Fibroblast of skin of right biceps (primary cell): ENCODE results near the gene IFFO2.

Experiments
- DNase-seq: peaks from one replicate; pipeline ENCODE4 v3.0.0-alpha.2; 2013

IFFO2 gene

DNA sequence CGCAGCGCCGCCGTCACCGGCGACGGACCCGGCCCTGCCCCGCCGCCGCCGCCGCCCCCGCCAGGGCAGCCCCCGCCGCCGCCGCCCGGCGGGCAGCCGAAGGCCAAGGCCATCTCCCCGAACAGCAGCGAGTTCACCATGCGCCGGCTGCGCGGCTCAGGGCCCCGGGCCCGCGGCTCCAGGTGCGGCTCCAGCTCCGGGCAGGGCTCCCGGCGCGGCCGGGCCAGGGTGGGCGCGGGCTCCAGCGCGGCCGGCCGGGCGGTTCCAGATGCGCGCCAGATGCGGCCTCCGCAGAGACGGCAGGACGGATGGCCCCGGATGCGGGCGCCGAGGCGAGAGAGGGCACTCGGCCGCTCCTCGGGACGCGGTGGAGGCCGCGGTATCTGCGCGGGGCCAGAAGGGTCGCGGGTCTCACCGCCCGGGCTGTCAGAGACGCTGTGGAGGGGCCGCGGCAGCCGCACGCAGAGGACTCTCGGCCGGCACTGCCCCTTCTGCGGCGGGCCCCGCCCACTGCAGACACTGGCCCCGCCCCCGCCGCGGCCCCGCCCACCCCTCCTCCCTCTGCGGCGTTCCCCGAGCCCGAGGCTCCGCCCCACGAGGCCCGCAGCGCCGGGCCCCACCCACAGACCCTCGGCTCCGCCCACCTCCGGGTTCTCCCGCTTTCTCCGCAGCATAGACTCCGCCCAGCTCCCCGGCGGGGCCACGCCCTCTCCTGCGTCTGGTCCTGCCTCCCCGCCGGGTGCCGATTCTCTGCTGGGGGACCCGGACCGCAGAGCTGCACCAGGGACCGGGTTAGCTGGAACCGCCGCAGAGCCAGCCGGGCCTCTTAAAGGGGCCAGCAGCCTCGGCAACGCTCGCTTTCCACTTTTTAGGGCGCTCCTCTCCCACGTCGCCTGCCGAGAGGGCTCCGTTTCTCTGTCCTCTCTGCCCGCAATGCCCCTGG, at the start of gene IFFO2:
Gene IFFO2, minus strand, starts transcription at position 484 of the 943 bp plus-strand sequence. Its CDS starts 344 bp downstream, at position 140.
- DNase-seq = peak; percentile 95

DNA sequence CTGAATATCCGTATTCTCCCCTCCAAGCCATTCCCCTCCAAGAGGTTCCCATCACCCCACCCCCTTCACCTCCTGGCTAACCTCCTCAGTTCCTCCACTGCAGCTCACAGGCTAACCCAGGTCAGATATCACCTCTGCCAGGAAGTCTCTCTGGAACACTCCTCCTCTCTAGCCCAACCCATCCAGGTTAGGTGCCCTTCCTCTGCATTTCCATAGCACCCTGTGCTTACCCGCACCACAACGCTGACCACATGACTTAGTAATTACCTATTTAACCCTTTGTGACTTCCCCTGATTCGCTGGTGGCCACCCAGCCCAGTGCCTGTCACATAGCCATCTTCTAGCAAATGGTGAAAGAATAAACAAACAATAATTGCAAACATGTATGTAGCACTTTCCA, 49.5 kb upstream of the IFFO2 start:
- DNase-seq = no peak

DNA sequence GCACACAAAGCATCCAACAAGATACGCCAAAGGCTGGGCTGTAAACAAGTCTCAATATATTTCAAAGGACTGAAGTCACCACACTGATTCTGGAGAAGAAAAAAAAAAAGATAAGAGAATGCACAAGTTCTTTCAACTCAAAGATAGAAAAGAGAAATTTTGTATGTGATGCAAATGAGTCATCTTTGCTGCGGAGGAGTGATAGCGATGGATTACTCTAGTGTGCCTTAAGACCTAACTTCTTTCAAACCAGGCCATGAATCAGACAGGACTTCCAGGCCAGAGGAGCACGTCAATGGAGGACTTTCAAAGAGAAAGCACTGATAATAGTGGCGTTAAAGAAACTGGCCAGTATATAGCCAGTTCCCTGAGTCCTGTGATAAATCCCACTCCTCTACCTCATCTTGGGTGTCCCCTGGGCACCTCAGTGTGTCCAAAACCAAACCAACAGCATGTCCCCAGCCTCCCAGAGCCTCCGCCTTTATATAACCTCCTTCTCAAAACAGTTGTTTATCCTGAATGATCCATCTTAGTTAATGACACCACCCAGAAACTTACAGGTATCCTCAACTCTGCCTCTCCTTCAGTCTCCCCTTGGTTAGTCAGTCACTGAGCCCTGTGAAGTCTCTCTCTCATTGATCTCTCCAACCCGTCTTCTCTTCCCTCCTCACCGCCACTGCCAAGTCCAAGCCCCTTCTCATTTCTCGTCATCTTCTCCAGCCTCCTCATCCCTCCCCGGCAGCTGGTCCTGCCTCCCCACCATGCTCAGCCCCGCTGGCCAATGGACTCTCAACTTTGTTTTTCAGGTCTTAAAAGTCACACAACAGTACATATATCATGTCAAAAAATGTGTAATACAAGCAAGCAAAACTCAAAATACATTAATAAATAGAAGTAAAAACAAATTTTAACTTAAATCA, 47.2 kb upstream of the IFFO2 start:
- DNase-seq = peak; percentile 31

DNA sequence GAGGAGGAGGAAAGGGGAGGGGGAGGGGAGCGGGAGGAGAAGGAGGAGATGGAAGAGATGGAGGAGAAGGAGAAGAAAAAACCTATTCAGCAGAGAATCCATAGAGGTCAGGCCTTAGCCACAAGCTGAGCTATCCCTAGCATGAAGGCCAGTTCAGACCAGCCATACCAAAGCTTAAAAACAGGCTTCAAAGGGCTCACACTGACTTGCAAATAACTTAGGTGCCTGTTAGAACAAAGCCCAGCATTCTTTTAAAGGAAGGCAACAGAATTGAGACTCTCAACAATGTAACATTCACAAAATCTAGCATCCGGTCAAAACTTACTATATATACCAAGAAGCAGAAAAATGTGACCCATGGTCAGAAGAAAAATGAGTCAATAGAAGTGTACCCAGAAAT, 43.6 kb upstream of the IFFO2 start:
- DNase-seq = no peak

GRCh38 chr1:18999359-18999758, 42.9 kb upstream of the IFFO2 start:
- peak; percentile 49 for DNase-seq

- peak; percentile 8 for DNase-seq
Observed at GRCh38 chr1:18998016-18998724, 41.7 kb upstream of the IFFO2 start.

DNA sequence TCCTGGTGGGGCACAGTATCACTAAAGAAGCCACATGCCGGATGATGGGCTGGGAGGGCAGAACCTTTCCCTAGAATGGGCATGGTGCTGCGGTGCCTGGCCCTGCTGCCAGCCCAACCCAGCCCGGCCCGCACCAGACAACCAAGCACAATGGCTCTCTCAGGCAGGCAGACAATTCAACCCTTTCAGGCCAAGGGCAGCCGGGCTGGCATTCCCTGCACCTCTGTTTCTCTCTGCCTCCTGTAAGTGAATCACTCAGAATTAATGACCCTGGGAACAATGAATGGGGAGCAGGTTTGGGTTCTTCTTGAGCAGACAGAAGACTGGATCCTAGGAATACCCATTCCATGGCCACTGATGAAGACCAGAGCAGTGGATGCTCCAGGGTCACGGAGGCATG, 41.0 kb upstream of the IFFO2 start:
- no peak for DNase-seq

DNA sequence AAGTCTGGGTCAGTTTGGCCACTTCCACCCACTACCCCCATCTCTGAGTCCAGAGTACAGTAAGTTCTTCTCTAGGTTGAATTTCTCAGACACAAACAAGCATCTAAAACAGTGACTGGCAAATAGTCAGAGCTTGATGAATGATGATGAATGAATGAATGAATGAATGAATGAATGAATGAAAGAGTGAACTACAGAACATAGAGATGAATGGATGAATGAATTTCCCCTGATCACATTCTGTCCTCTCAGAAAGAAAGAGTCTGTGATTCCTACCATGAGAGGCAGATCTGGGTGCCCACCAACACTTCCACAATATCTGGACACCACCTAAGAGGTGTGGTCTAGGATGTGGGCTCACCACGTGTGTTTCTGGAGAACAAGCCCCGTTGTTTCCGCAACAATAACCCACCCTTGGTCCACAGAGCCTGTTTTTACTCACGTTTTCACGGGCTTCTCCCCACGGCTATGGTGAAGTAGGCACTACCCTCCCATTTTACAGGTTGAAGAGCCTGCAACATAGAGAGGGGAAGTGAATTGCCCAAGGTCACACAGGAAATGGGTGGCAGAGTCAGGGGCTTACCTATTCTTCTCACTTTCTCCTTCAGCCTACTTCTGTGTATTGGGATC, 40.2 kb upstream of the IFFO2 start:
- no peak for DNase-seq

- DNase-seq = no peak
Observed at GRCh38 chr1:18994381-18994780, 37.9 kb upstream of the IFFO2 start.

DNA sequence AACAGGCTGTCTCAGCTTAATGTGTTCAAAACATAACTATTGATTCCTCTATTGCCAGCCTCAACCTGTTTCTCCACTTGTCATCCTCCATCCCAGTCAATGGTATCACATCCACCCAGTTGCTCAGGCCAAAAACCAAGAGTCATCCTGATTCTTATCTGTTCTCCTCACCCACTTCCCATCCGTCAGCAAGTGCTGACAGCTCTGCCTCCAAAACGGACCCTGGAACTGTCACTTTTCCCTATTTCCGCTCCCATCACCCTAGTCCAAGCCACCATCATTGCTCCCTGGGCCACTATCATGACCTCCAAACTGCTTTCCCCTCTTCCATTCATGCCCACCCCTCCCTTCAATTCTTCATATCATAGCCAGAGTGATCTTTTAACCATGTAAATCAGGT, 36.2 kb upstream of the IFFO2 start:
- DNase-seq = no peak

DNA sequence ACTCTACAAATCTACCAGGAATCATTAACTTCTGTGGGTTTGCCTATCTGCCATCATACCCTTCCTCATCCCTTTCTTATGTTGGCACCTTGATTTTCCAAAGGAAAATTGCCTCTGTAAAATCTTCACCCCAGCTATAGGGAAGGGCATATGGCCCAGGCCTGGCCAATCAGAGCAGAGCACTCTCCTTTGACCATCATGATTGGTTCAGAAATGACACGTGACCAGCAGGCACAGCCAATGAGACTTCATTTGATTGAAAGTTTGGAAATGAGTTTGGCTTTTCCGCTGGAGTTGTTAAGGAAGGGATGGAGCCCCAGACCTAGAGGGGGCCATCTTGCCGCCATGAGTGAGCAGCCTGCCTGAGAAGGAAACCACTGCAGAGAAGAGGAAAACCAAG, 35.1 kb upstream of the IFFO2 start:
- DNase-seq = no peak

- no peak for DNase-seq
Observed at GRCh38 chr1:18989896-18990295, 33.4 kb upstream of the IFFO2 start.

GRCh38 chr1:18989176-18989799, 32.8 kb upstream of the IFFO2 start:
- no peak for DNase-seq

DNA sequence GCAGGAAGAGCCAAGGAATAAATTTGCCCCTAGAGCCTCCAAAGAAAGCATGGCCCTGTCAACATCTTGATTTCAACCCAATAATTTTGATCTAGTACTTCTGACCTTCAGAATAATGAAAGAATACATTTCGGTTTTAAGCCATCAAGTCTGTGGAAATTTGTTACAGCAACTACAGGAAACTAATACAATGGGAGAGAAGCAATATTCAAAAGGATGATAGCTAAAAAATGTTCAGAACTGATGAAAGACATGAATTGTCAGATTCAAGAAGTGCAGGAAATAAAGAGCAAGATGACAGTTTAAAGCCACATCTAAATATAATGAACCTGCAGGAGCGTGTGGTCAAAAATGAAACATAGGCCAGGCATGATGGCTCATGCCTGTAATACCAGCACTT, 24.8 kb upstream of the IFFO2 start:
- no peak for DNase-seq

GRCh38 chr1:18978706-18979105, 22.2 kb upstream of the IFFO2 start:
- DNase-seq = no peak

- peak; percentile 50 for DNase-seq
Observed at GRCh38 chr1:18977428-18977827, 21.0 kb upstream of the IFFO2 start.

GRCh38 chr1:18976096-18976495, 19.6 kb upstream of the IFFO2 start:
- no peak for DNase-seq

DNA sequence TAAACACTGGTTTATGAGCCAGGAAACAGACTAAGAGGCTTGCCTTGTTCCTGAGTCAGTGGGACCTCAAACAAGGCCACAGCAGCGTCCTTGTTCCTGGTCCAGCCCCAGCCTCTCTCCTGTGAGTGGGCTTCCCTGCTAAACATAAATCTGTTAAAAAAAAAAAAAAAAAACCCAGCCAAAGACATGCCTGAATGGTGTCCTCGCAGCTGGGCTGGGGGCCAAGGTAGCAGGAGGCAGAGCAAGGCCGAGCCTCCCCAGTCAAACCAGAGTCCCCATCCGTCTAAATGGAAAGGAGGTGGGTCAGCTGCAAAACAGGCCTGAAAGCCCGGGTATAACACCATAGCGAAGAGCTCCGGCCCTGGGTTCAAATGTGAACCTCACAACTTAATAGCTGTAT, 18.1 kb upstream of the IFFO2 start:
- no peak for DNase-seq

DNA sequence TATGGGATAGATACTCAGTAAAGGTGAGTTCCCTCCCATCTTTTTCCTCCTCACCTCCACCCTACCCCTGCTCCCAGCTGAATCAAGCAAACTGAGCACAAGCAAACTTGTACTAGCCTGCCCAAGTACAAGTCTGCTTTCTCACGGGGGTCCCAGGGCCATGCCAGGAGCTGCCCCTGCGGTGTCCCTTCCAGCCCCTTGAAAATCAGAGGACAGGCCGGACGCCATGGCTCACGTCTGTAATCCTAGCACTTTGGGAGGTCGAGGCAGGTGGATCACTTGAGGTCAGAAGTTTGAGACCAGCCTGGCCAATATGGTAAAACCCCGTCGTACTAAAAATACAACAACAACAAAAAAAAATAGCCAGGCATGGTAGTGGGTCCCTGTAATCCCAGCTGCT, 17.5 kb upstream of the IFFO2 start:
- no peak for DNase-seq

DNA sequence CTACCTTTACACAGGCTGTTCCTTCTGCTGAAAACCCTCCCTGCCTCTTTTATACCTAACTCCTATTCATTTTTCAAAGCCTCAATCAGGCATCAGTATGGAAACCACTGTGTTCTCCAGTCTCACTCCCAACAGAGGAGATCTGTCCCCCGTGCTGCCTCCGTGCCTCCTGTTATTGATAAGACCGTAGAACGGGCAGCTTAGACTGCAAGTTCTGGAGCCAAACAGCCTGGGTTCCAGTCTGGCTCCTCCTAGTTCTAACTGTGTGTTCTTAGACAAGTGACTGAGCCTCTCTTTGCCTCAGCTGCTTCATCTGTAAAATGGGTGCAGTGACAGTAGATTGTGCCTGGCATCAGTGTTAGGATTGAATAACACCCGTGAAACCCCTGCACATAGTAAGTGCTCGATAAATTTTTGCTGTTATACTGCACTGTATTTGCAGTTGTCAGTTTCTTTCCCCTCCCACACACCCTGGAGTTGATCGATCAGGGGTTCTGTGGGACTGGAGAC, 17.0 kb upstream of the IFFO2 start:
- DNase-seq = no peak

GRCh38 chr1:18972991-18973390, 16.5 kb upstream of the IFFO2 start:
- peak; percentile 57 for DNase-seq

GRCh38 chr1:18972531-18972930, 16.1 kb upstream of the IFFO2 start:
- peak; percentile 64 for DNase-seq
